Breast epithelium (tissue), 4 donors: ENCODE data around the gene BMPER. TPM values are rescaled to one million over a fixed set of nuclear protein-coding genes. Genes with fewer than 3 reads are reported as not detected.

Experiments used
- DNase-seq, 2 donors: peaks; one replicate each; pipeline ENCODE4 v3.0.0-alpha.2; 2019; ENCODE audit warnings: low spot score in 2 of 2
- H3K27ac ChIP-seq, 2 donors: fragments of 200-600 bp; sonication (generic) in 1 of 2; one replicate each; pipeline ENCODE4 v1.5.1; 2016 to 2019; ENCODE audit warnings: mild to moderate bottlenecking in 1 of 2
- H3K27me3 ChIP-seq, 2 donors: fragments of 200-600 bp; sonication (generic) in 1 of 2; one replicate each; pipeline versions ENCODE4 v1.5.1 to v1.6.0; 2017 to 2019; ENCODE audit warnings: control low read depth in 1 of 2, mild to moderate bottlenecking in 1 of 2
- H3K36me3 ChIP-seq: fragments of 200-600 bp; one replicate; pipeline ENCODE4 v1.5.1; 2019
- H3K4me1 ChIP-seq, 2 donors: fragments of 200-600 bp; sonication (generic); one replicate each; pipeline ENCODE4 v1.5.1; 2016 to 2019; ENCODE audit warnings: control low read depth in 1 of 2
- H3K4me3 ChIP-seq, 3 donors: fragments of 200-600 bp; sonication (generic); 1 replicate in 2 of 3; 2 replicates in 1 of 3; pipeline ENCODE4 v1.5.1; 2016 to 2019; ENCODE audit warnings: mild to moderate bottlenecking in 3 of 3, moderate library complexity in 2 of 3
- H3K9me3 ChIP-seq, 2 donors: fragments of 200-600 bp; sonication (generic) in 1 of 2; one replicate each; pipeline ENCODE4 v1.5.1; 2016 to 2019; ENCODE audit warnings: control low read depth in 1 of 2
- CTCF ChIP-seq, 3 donors: fragments of 450-650 bp; IDR thresholded peaks; one replicate each; pipeline ENCODE4 v1.5.1; 2016 to 2017; ENCODE audit warnings: antibody characterized with exemption in 3 of 3, mild to moderate bottlenecking in 3 of 3, moderate library complexity in 3 of 3
- POLR2A ChIP-seq: fragments of 450-650 bp; IDR thresholded peaks from one replicate; pipeline ENCODE4 v1.6.1; 2016; ENCODE audit warnings: antibody characterized with exemption, mild to moderate bottlenecking, moderate library complexity
- POLR2AphosphoS5 ChIP-seq, 3 donors: sonication (generic); formaldehyde crosslinking; IDR thresholded peaks; one replicate each; pipeline ENCODE4 v1.6.1; 2017; ENCODE audit warnings: antibody characterized with exemption in 3 of 3
- intact Hi-C: fragments of 100-400 bp; cut with DNase I; formaldehyde crosslinking; loops from one replicate; pipeline ENCODE4 v1.15.1; 2023; ENCODE audit warnings: low total_unique reads
- total RNA-seq, 3 donors: library from RNA; depleted of rRNA; stranded (reverse); fragments of >200 nt; gene quantifications; one replicate each; pipeline ENCODE4 v1.1.0, GENCODE V29; 2016

The BMPER gene
- total RNA-seq, 3 donors from 2014 or later = 1.6 to 6.9 (median 2.0) TPM

- intact Hi-C loops = loop anchor here (10.0 kb wide), 1 partner anchor 178 kb away; no protein-coding TSS in a partner anchor
- no peak for DNase-seq
- Histone ChIP-seq H3K4me3 (no peak overlapping the region), H3K4me1 (no peaks in the 10 kb centered on the region), H3K27me3 (peaks cover 0 to 29% of the 10 kb centered on the region in 2 donors), H3K9me3 (no peaks in the 10 kb centered on the region), H3K36me3 (no peaks in the 10 kb centered on the region), H3K27ac (no peak overlapping the region)
- TF ChIP-seq POLR2A = no peak
- TF ChIP-seq CTCF (IDR thresholded peaks at IDR 0.05) = no peak
- no peak for TF ChIP-seq POLR2AphosphoS5 (IDR thresholded peaks at IDR 0.05)
Measured at GRCh38 chr7:33906697-33907096, 1.4 kb downstream of the BMPER start.

- no peak for TF ChIP-seq CTCF (IDR thresholded peaks at IDR 0.05)
- TF ChIP-seq POLR2AphosphoS5 (IDR thresholded peaks at IDR 0.05) = no peak
- TF ChIP-seq POLR2A = no peak
- Histone ChIP-seq H3K4me3 (no peak overlapping the region), H3K9me3 (no peaks in the 10 kb centered on the region), H3K27me3 (peaks cover 0 to 29% of the 10 kb centered on the region in 2 donors), H3K27ac (no peak overlapping the region), H3K36me3 (no peaks in the 10 kb centered on the region), H3K4me1 (no peaks in the 10 kb centered on the region)
- intact Hi-C loops = loop anchor here (10.0 kb wide), 1 partner anchor 177 kb away; no protein-coding TSS in a partner anchor
- no peak for DNase-seq
Measured at GRCh38 chr7:33907625-33908024, 2.3 kb downstream of the BMPER start.

- H3K4me3 ChIP-seq = no peak overlapping the region
- no peaks in the 10 kb centered on the region for H3K9me3 ChIP-seq
- H3K4me1 ChIP-seq = no peaks in the 10 kb centered on the region
- H3K36me3 ChIP-seq = no peaks in the 10 kb centered on the region
- peaks cover 0 to 29% of the 10 kb centered on the region in 2 donors for H3K27me3 ChIP-seq
- no peak for DNase-seq
- H3K27ac ChIP-seq = no peak overlapping the region
- TF ChIP-seq CTCF (IDR thresholded peaks at IDR 0.05) (no peak), POLR2AphosphoS5 (IDR thresholded peaks at IDR 0.05) (no peak), POLR2A (no peak)
- intact Hi-C loops = loop anchor here (10.0 kb wide), 1 partner anchor 175 kb away; no protein-coding TSS in a partner anchor
Measured at GRCh38 chr7:33909318-33909717, 4.0 kb downstream of the BMPER start.

- Histone ChIP-seq H3K4me3 (no peak overlapping the region), H3K9me3 (no peaks in the 10 kb centered on the region), H3K27ac (no peak overlapping the region), H3K27me3 (peaks cover 0 to 25% of the 10 kb centered on the region in 2 donors), H3K36me3 (no peaks in the 10 kb centered on the region), H3K4me1 (no peaks in the 10 kb centered on the region)
- intact Hi-C loops = loop anchor here (10.0 kb wide), 1 partner anchor 175 kb away; no protein-coding TSS in a partner anchor
- TF ChIP-seq CTCF (IDR thresholded peaks at IDR 0.05) (no peak), POLR2A (no peak), POLR2AphosphoS5 (IDR thresholded peaks at IDR 0.05) (no peak)
- DNase-seq = no peak
Measured at GRCh38 chr7:33909755-33910154, 4.4 kb downstream of the BMPER start.

GRCh38 chr7:33910756-33911155, 5.4 kb downstream of the BMPER start:
- H3K4me3 ChIP-seq = no peak overlapping the region
- no peak for DNase-seq
- H3K9me3 ChIP-seq = no peaks in the 10 kb centered on the region
- no peak for TF ChIP-seq CTCF (IDR thresholded peaks at IDR 0.05)
- TF ChIP-seq POLR2A = no peak
- TF ChIP-seq POLR2AphosphoS5 (IDR thresholded peaks at IDR 0.05) = no peak
- intact Hi-C loops = no loop called here
- no peaks in the 10 kb centered on the region for H3K4me1 ChIP-seq
- no peaks in the 10 kb centered on the region for H3K36me3 ChIP-seq
- no peak overlapping the region for H3K27ac ChIP-seq
- H3K27me3 ChIP-seq = peaks cover 0 to 19% of the 10 kb centered on the region in 2 donors
